Natural killer cell (primary cell): Measurements from ENCODE around the gene TM4SF4. TPM values are rescaled to one million over a fixed set of nuclear protein-coding genes. Genes with fewer than 3 reads are reported as not detected.
A peak's percentile ranks its signal among the peaks of the same experiment; 100 is the strongest.

Experiments used
- ATAC-seq, 3 donors: fragments of 150-1000 bp in 2 of 3; fragments of 200-7000 bp in 1 of 3; cut with Tn5 transposase; 1 replicate in 1 of 3; 2 replicates in 2 of 3; pipeline ENCODE4 v1.10.0; 2021; ENCODE audit warnings: mild to moderate bottlenecking in 2 of 3, moderate library complexity in 2 of 3
- DNase-seq, 2 donors: peaks; one replicate each; pipeline versions ENCODE4 v3.0.0 to v3.0.0-alpha.2; 2013 to 2021; ENCODE audit warnings: mixed read lengths in 1 of 2
- H3K27ac ChIP-seq: one replicate; pipeline ENCODE4 v1.5.1; 2013; ENCODE audit warnings: mild to moderate bottlenecking, low read length
- H3K27me3 ChIP-seq: one replicate; pipeline ENCODE4 v1.6.1; 2013; ENCODE audit warnings: low read length; ENCODE audit not compliant: control insufficient read depth, insufficient read depth
- H3K36me3 ChIP-seq: one replicate; pipeline ENCODE4 v1.6.1; 2013; ENCODE audit warnings: low read length; ENCODE audit not compliant: control insufficient read depth, insufficient read depth
- H3K4me1 ChIP-seq: one replicate; pipeline ENCODE4 v1.6.1; 2013; ENCODE audit warnings: low read length; ENCODE audit not compliant: control insufficient read depth, insufficient read depth
- H3K4me3 ChIP-seq: one replicate; pipeline ENCODE4 v1.5.1; 2013; ENCODE audit warnings: low read length
- H3K9me3 ChIP-seq: one replicate; pipeline ENCODE4 v1.6.1; 2013; ENCODE audit warnings: low read length; ENCODE audit not compliant: control insufficient read depth, insufficient read depth
- H3K27ac Mint-ChIP-seq, 2 donors: one replicate each; pipeline ENCODE4 v1.8.0; 2022; ENCODE audit warnings: mild to moderate bottlenecking in 2 of 2, mixed read lengths in 2 of 2, moderate library complexity in 1 of 2
- H3K27me3 Mint-ChIP-seq, 2 donors: one replicate each; pipeline ENCODE4 v1.8.0; 2022; ENCODE audit warnings: low read depth in 2 of 2, mixed read lengths in 2 of 2
- H3K36me3 Mint-ChIP-seq: one replicate; pipeline ENCODE4 v1.8.0; 2022; ENCODE audit warnings: mixed read lengths
- H3K4me1 Mint-ChIP-seq, 2 donors: one replicate each; pipeline ENCODE4 v1.8.0; 2022; ENCODE audit warnings: mixed read lengths in 2 of 2
- H3K4me3 Mint-ChIP-seq: one replicate; pipeline ENCODE4 v1.8.0; 2022; ENCODE audit warnings: mild to moderate bottlenecking, moderate library complexity, mixed read lengths
- H3K9me3 Mint-ChIP-seq, 2 donors: one replicate each; pipeline ENCODE4 v1.8.0; 2022; ENCODE audit warnings: mixed read lengths in 2 of 2
- WGBS: methylation state at CpG from one replicate; pipeline ENCODE4 v1.1.7; 2013; ENCODE audit warnings: missing lambda C conversion rate; ENCODE audit not compliant: insufficient coverage; 5-methylcytosine and 5-hydroxymethylcytosine counted together
- intact Hi-C: fragments of 100-400 bp; cut with micrococcal nuclease; formaldehyde crosslinking; loops from one replicate; pipeline ENCODE4 v1.14.2; 2022
- total RNA-seq, 4 donors: library from RNA; stranded (reverse); fragments of 120-200 nt in 1 of 4; gene quantifications; one replicate each; pipeline versions ENCODE4 v1.2.3 to v1.2.4, GENCODE V29; 2013 to 2022
- TF ChIP-seq, protein P1 (sequence below): fragments of 200-600 bp; IDR thresholded peaks from one replicate; pipeline ENCODE4 v1.8.0; 2022; ENCODE audit warnings: antibody characterized with exemption

The TM4SF4 gene
- total RNA-seq, 3 donors from 2014 or later (not counting 1 experiment from before 2014, with no cell fraction given): not detected

DNA sequence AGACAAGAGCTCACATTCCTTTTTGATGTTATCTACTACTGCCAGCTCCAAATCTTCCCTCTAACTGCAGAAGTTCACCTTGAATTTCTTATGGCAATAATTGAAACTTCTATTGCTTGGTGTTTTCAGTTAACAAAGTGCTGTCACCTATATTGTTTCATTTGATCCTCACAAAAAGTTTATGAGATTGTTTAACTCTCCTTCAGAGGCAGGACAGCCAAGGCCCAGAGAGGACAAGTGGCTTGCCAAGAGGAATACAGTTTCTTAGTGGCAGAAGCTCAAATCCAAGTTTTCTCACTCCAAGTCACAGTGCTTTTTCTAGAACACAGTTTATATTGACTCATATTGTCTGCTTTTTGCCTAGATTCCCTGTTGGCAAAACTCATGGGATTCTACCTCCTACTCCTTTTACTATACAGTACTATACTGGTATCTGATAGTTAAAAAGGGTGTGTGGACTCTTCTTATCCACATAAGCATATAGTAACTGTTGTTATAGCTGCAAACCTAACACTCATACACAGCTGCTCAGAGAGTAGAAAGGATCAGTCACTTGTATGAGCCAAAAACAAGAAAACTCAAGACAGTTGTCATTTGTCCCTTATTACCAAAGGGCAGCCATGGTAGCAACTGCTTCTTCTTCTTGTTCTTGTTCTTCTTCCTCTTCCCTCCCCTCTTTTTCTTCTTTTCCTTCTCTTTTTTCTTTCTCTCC, 15.9 kb downstream of the TM4SF4 start:
- Histone ChIP-seq H3K27ac (no peak overlapping the region), H3K27me3 (no peaks in the 10 kb centered on the region), H3K4me1 (no peaks in the 10 kb centered on the region), H3K36me3 (no peaks in the 10 kb centered on the region), H3K9me3 (no peaks in the 10 kb centered on the region), H3K4me3 (no peak overlapping the region)
- intact Hi-C loops: no loop called here
- ATAC-seq: no peak
- Mint-ChIP-seq H3K9me3 (no peaks in the 10 kb centered on the region), H3K4me1 (no peaks in the 10 kb centered on the region), H3K27ac (no peak overlapping the region), H3K4me3 (no peak overlapping the region), H3K36me3 (no peaks in the 10 kb centered on the region), H3K27me3 (peaks cover 15 to 38% of the 10 kb centered on the region in 2 donors)
- DNase-seq: no peak
- TF ChIP-seq, protein P1, sequence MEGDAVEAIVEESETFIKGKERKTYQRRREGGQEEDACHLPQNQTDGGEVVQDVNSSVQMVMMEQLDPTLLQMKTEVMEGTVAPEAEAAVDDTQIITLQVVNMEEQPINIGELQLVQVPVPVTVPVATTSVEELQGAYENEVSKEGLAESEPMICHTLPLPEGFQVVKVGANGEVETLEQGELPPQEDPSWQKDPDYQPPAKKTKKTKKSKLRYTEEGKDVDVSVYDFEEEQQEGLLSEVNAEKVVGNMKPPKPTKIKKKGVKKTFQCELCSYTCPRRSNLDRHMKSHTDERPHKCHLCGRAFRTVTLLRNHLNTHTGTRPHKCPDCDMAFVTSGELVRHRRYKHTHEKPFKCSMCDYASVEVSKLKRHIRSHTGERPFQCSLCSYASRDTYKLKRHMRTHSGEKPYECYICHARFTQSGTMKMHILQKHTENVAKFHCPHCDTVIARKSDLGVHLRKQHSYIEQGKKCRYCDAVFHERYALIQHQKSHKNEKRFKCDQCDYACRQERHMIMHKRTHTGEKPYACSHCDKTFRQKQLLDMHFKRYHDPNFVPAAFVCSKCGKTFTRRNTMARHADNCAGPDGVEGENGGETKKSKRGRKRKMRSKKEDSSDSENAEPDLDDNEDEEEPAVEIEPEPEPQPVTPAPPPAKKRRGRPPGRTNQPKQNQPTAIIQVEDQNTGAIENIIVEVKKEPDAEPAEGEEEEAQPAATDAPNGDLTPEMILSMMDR: no peak

DNA sequence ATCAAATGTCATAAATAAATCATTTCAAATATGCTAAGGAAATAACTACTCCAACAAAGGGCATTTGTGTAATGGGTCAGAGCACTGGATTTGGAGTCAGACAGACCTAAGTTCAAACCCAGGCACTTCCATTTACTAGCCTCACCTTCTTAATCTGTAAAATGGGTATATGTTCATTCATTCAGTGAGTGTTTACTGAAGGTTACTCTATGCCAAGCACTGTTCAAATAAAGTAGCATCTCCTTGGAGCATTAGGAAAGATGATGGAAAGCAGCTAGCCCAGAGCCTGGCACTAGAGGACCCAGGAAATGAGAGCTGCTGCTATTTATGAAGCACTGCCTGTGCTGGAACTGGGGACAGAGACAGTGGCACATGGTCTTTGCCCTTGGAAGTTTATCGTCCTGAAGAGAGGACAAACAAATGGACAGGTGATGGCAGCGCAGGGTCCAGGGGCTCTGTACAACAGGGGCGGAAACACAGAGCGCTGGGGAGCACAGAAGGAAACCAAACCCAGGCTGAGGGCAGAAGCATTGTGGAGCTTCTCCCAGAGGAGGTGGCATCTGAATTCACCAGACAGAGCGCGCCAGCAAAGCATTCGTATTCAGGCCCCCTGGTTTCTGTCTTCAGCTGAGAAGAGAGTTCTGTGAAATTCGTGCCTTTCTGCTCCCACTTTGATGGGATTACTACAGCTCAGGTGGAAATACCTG, 19.0 kb downstream of the TM4SF4 start:
- intact Hi-C loops: loop anchor here (1.0 kb wide), 1 partner anchor 224 kb away; no protein-coding TSS in a partner anchor
- TF ChIP-seq, protein P1: no peak
- Mint-ChIP-seq H3K27me3 (peaks cover 15 to 38% of the 10 kb centered on the region in 2 donors), H3K4me1 (no peaks in the 10 kb centered on the region), H3K4me3 (no peak overlapping the region), H3K27ac (no peak overlapping the region), H3K9me3 (no peaks in the 10 kb centered on the region), H3K36me3 (no peaks in the 10 kb centered on the region)
- Histone ChIP-seq H3K4me3 (no peak overlapping the region), H3K9me3 (no peaks in the 10 kb centered on the region), H3K27ac (no peak overlapping the region), H3K4me1 (no peaks in the 10 kb centered on the region), H3K27me3 (no peaks in the 10 kb centered on the region), H3K36me3 (no peaks in the 10 kb centered on the region)
- WGBS: 87% methylated on average over 8 of the region's 8 CpGs
- DNase-seq (no peak), ATAC-seq (no peak)

DNA sequence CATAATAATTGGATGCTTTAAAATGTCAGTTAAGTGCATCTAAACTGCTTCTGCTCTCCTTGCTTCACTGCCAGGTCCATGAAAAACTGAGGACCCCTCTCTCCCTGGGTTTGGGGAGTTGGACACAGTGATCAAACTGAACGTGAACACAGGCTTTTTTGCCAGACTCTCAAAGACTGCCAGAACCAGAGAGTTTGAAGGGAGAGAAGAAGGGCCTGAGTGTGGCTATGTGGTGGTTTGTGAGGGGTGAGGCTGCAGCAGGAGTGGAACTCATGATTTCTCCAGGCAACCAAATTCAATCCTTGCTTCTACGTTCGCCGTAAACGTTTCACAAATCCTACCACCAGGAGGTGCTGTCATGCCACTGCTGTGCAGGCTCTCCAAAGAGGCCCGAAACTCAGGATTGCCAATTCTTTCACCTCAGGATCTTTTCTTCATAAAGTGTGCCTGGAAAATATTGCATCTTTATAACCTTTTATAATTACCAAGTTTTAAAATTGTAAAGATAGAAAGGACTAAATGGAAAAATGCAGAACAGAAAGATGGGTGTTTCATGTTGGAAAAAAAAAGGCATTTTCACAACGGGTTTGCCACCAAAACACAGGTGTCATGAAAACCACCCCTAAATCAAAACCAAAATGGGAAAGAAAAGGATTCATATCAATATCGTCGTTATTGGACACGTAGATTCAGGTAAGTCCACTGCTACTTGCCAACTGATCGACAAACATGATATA, 19.7 kb downstream of the TM4SF4 start:
- H3K27ac Mint-ChIP-seq: no peak overlapping the region
- no peaks in the 10 kb centered on the region for H3K4me1 Mint-ChIP-seq
- Histone ChIP-seq H3K4me3 (no peak overlapping the region), H3K27me3 (no peaks in the 10 kb centered on the region), H3K36me3 (no peaks in the 10 kb centered on the region), H3K9me3 (no peaks in the 10 kb centered on the region), H3K27ac (no peak overlapping the region), H3K4me1 (no peaks in the 10 kb centered on the region)
- ATAC-seq (peak in 2 of 3 donors; percentile 48 to 63), DNase-seq (peak; percentile 23 to 55)
- H3K9me3 Mint-ChIP-seq: no peaks in the 10 kb centered on the region
- WGBS: 33% methylated on average over 6 of the region's 11 CpGs
- no peaks in the 10 kb centered on the region for H3K36me3 Mint-ChIP-seq
- TF ChIP-seq, protein P1: peak; percentile 65
- peaks cover 15 to 38% of the 10 kb centered on the region in 2 donors for H3K27me3 Mint-ChIP-seq
- no peak overlapping the region for H3K4me3 Mint-ChIP-seq
- intact Hi-C loops: loop anchor here (1.0 kb wide), 1 partner anchor 223 kb away; no protein-coding TSS in a partner anchor
